ENCODE measurements around the gene GLT1D1. TPM values are rescaled to one million over a fixed set of nuclear protein-coding genes. Genes with fewer than 3 reads are reported as not detected.
A peak's percentile ranks its signal among the peaks of the same experiment; 100 is the strongest.

The GLT1D1 gene
- total and polyA plus RNA-seq, 5 donors = 0.07 to 0.44 (median 0.38) TPM; not detected in 1

- Histone ChIP-seq H3K9me3 (ENCODE audit: control insufficient read depth, low read length) (no peaks in the 10 kb centered on the region), H3K27me3 (ENCODE audit: control insufficient read depth, insufficient read depth) (no peaks in the 10 kb centered on the region), H3K4me3 (ENCODE audit: low read length) (no peak overlapping the region), H3K4me1 (ENCODE audit: control insufficient read depth, insufficient read depth, low read length) (no peaks in the 10 kb centered on the region), H3K27ac (ENCODE audit: low read length) (no peak overlapping the region)
- DNase-seq (no peak), ATAC-seq (no peak)
- 94% methylated on average over 27 of the region's 27 CpGs for WGBS
- intact Hi-C loops (cut with DNase I) = no loop called here
Observed at GRCh38 chr12:128944956-128945355, 91.7 kb downstream of the GLT1D1 start.

- Histone ChIP-seq H3K9me3 (ENCODE audit: control insufficient read depth, low read length) (no peaks in the 10 kb centered on the region), H3K27me3 (ENCODE audit: control insufficient read depth, insufficient read depth) (no peaks in the 10 kb centered on the region), H3K27ac (ENCODE audit: low read length) (no peak overlapping the region), H3K4me1 (ENCODE audit: control insufficient read depth, insufficient read depth, low read length) (no peaks in the 10 kb centered on the region), H3K4me3 (ENCODE audit: low read length) (no peak overlapping the region)
- 63% methylated on average over 10 of the region's 10 CpGs for WGBS
- intact Hi-C loops (cut with DNase I) = no loop called here
- ATAC-seq (no peak), DNase-seq (no peak)
Observed at GRCh38 chr12:128947209-128947608, 93.9 kb downstream of the GLT1D1 start.

- ATAC-seq = no peak
- WGBS = 77% methylated on average over 5 of the region's 5 CpGs
Observed at GRCh38 chr12:128949086-128949485, 95.8 kb downstream of the GLT1D1 start.

GRCh38 chr12:128951448-128951847 lies 98.2 kb downstream of the GLT1D1 start:
- no peak for ATAC-seq
- DNase-seq = no peak
- Histone ChIP-seq H3K27ac (ENCODE audit: low read length) (no peak overlapping the region), H3K4me1 (ENCODE audit: control insufficient read depth, insufficient read depth, low read length) (no peaks in the 10 kb centered on the region), H3K27me3 (ENCODE audit: control insufficient read depth, insufficient read depth) (no peaks in the 10 kb centered on the region), H3K4me3 (ENCODE audit: low read length) (no peak overlapping the region), H3K9me3 (ENCODE audit: control insufficient read depth, low read length) (no peaks in the 10 kb centered on the region)
- intact Hi-C loops (cut with DNase I) = no loop called here
- WGBS = 79% methylated on average over 13 of the region's 13 CpGs

More at GRCh38 chr12:128949086-128949485, 95.8 kb downstream of the GLT1D1 start:
- no peak overlapping the region for H3K4me3 ChIP-seq (ENCODE audit: low read length)
- DNase-seq = no peak
- no peaks in the 10 kb centered on the region for H3K27me3 ChIP-seq (ENCODE audit: control insufficient read depth, insufficient read depth)
- no peak overlapping the region for H3K27ac ChIP-seq (ENCODE audit: low read length)
- intact Hi-C loops (cut with DNase I) = no loop called here
- H3K9me3 ChIP-seq (ENCODE audit: control insufficient read depth, low read length) = no peaks in the 10 kb centered on the region
- H3K4me1 ChIP-seq (ENCODE audit: control insufficient read depth, insufficient read depth, low read length) = no peaks in the 10 kb centered on the region

- Histone ChIP-seq H3K4me3 (ENCODE audit: low read length) (no peak overlapping the region), H3K27ac (ENCODE audit: low read length) (no peak overlapping the region), H3K27me3 (ENCODE audit: control insufficient read depth, insufficient read depth) (no peaks in the 10 kb centered on the region), H3K4me1 (ENCODE audit: control insufficient read depth, insufficient read depth, low read length) (no peaks in the 10 kb centered on the region), H3K9me3 (ENCODE audit: control insufficient read depth, low read length) (no peaks in the 10 kb centered on the region)
- no peak for ATAC-seq
- intact Hi-C loops (cut with DNase I) = no loop called here
- WGBS = 71% methylated on average over 7 of the region's 7 CpGs
- no peak for DNase-seq
Observed at GRCh38 chr12:128956755-128957154, 103.5 kb downstream of the GLT1D1 start.

- H3K9me3 ChIP-seq (ENCODE audit: control insufficient read depth, low read length) = no peaks in the 10 kb centered on the region
- intact Hi-C loops (cut with DNase I) = no loop called here
Observed at GRCh38 chr12:128959901-128960300, 106.6 kb downstream of the GLT1D1 start.

GRCh38 chr12:128961308-128961902 lies 108.1 kb downstream of the GLT1D1 start:
- Histone ChIP-seq H3K27ac (ENCODE audit: low read length) (no peak overlapping the region), H3K27me3 (ENCODE audit: control insufficient read depth, insufficient read depth) (no peaks in the 10 kb centered on the region), H3K4me3 (ENCODE audit: low read length) (no peak overlapping the region), H3K9me3 (ENCODE audit: control insufficient read depth, low read length) (no peaks in the 10 kb centered on the region), H3K4me1 (ENCODE audit: control insufficient read depth, insufficient read depth, low read length) (no peaks in the 10 kb centered on the region)
- no peak for ATAC-seq
- 67% methylated on average over 8 of the region's 8 CpGs for WGBS
- DNase-seq = no peak
- intact Hi-C loops (cut with DNase I) = no loop called here

More at GRCh38 chr12:128959901-128960300, 106.6 kb downstream of the GLT1D1 start:
- Histone ChIP-seq H3K27ac (ENCODE audit: low read length) (no peak overlapping the region), H3K4me1 (ENCODE audit: control insufficient read depth, insufficient read depth, low read length) (no peaks in the 10 kb centered on the region), H3K27me3 (ENCODE audit: control insufficient read depth, insufficient read depth) (no peaks in the 10 kb centered on the region), H3K4me3 (ENCODE audit: low read length) (no peak overlapping the region)
- ATAC-seq (no peak), DNase-seq (no peak)
- 59% methylated on average over 16 of the region's 16 CpGs for WGBS

- no peaks in the 10 kb centered on the region for H3K27me3 ChIP-seq (ENCODE audit: control insufficient read depth, insufficient read depth)
Observed at GRCh38 chr12:128961957-128962356, 108.7 kb downstream of the GLT1D1 start.

GRCh38 chr12:128966203-128966810 lies 113.0 kb downstream of the GLT1D1 start:
- Histone ChIP-seq H3K9me3 (ENCODE audit: control insufficient read depth, low read length) (no peaks in the 10 kb centered on the region), H3K27me3 (ENCODE audit: control insufficient read depth, insufficient read depth) (no peaks in the 10 kb centered on the region)

More at GRCh38 chr12:128961957-128962356, 108.7 kb downstream of the GLT1D1 start:
- no peaks in the 10 kb centered on the region for H3K4me1 ChIP-seq (ENCODE audit: control insufficient read depth, insufficient read depth, low read length)
- no peak overlapping the region for H3K27ac ChIP-seq (ENCODE audit: low read length)
- H3K9me3 ChIP-seq (ENCODE audit: control insufficient read depth, low read length) = no peaks in the 10 kb centered on the region
- H3K4me3 ChIP-seq (ENCODE audit: low read length) = no peak overlapping the region
- intact Hi-C loops (cut with DNase I) = no loop called here
- DNase-seq = no peak
- no peak for ATAC-seq
- WGBS = 79% methylated on average over 11 of the region's 11 CpGs

GRCh38 chr12:128968668-128969067 lies 115.4 kb downstream of the GLT1D1 start:
- H3K27ac ChIP-seq (ENCODE audit: low read length) = no peak overlapping the region
- ATAC-seq = no peak
- H3K9me3 ChIP-seq (ENCODE audit: control insufficient read depth, low read length) = no peaks in the 10 kb centered on the region
- no peak for DNase-seq
- 26% methylated on average over 8 of the region's 8 CpGs for WGBS
- intact Hi-C loops (cut with DNase I) = no loop called here
- H3K4me1 ChIP-seq (ENCODE audit: control insufficient read depth, insufficient read depth, low read length) = no peaks in the 10 kb centered on the region
- H3K4me3 ChIP-seq (ENCODE audit: low read length) = no peak overlapping the region
- no peaks in the 10 kb centered on the region for H3K27me3 ChIP-seq (ENCODE audit: control insufficient read depth, insufficient read depth)

More at GRCh38 chr12:128966203-128966810, 113.0 kb downstream of the GLT1D1 start:
- no peaks in the 10 kb centered on the region for H3K4me1 ChIP-seq (ENCODE audit: control insufficient read depth, insufficient read depth, low read length)
- intact Hi-C loops (cut with DNase I) = no loop called here
- ATAC-seq (no peak), DNase-seq (no peak)
- no peak overlapping the region for H3K4me3 ChIP-seq (ENCODE audit: low read length)
- WGBS = 24% methylated on average over 6 of the region's 6 CpGs
- H3K27ac ChIP-seq (ENCODE audit: low read length) = no peak overlapping the region

- Histone ChIP-seq H3K4me3 (ENCODE audit: low read length) (no peak overlapping the region), H3K9me3 (ENCODE audit: control insufficient read depth, low read length) (no peaks in the 10 kb centered on the region), H3K27me3 (ENCODE audit: control insufficient read depth, insufficient read depth) (no peaks in the 10 kb centered on the region), H3K27ac (ENCODE audit: low read length) (no peak overlapping the region), H3K4me1 (ENCODE audit: control insufficient read depth, insufficient read depth, low read length) (no peaks in the 10 kb centered on the region)
- ATAC-seq = peak; percentile 56 to 61
- intact Hi-C loops (cut with DNase I) = no loop called here
- WGBS = 2% methylated on average over 18 of the region's 18 CpGs
- DNase-seq = no peak
Observed at GRCh38 chr12:128969480-128970055, 116.3 kb downstream of the GLT1D1 start.
